ENCODE data around the gene SLC38A1. TPM values are rescaled to one million over a fixed set of nuclear protein-coding genes. Genes with fewer than 3 reads are reported as not detected.
A peak's percentile ranks its signal among the peaks of the same experiment; 100 is the strongest.

The SLC38A1 gene
- total RNA-seq, 2 experiments from 2014 or later, result 194 to 207 TPM

- POLR2A ChIA-PET, result interaction anchor here (0.9 to 9.1 kb wide), 6 partner anchors 15 to 230 kb away, joined by 3 to 198 read pairs (median 4); partner anchors contain the start of genes SCAF11 and SLC38A1
- no peaks in the 10 kb centered on the region for H3K27me3 Mint-ChIP-seq
- ATAC-seq (ENCODE audit: low read depth), result peak; percentile 69
Observed at GRCh38 chr12:46219877-46220655, 48.8 kb downstream of the SLC38A1 start.

GRCh38 chr12:46219132-46219876 lies 49.5 kb downstream of the SLC38A1 start:
- Mint-ChIP-seq H3K27me3 (no peaks in the 10 kb centered on the region), H3K4me1 (peaks cover 87% of the 10 kb centered on the region), H3K36me3 (peaks cover 51% of the 10 kb centered on the region), H3K4me3 (peak overlapping the region; percentile 75), H3K9me3 (no peaks in the 10 kb centered on the region), H3K27ac (peak overlapping the region; percentile 93)
- no peak for DNase-seq
- POLR2A ChIA-PET, result interaction anchor here (0.9 to 9.1 kb wide), 6 partner anchors 14 to 229 kb away, joined by 3 to 198 read pairs (median 4); partner anchors contain the start of genes SCAF11 and SLC38A1
- peak; percentile 11 for ATAC-seq (ENCODE audit: low read depth)

More at GRCh38 chr12:46219877-46220655, 48.8 kb downstream of the SLC38A1 start:
- Mint-ChIP-seq H3K4me1 (peaks cover 80% of the 10 kb centered on the region), H3K27ac (peak overlapping the region; percentile 93), H3K9me3 (no peaks in the 10 kb centered on the region), H3K4me3 (peak overlapping the region; percentile 75), H3K36me3 (peaks cover 55% of the 10 kb centered on the region)
- DNase-seq, result peak; percentile 76

- Mint-ChIP-seq H3K27ac (peak overlapping the region; percentile 93), H3K4me1 (peaks cover 85% of the 10 kb centered on the region), H3K27me3 (no peaks in the 10 kb centered on the region), H3K9me3 (no peaks in the 10 kb centered on the region), H3K4me3 (peak overlapping the region; percentile 75), H3K36me3 (peaks cover 49% of the 10 kb centered on the region)
- DNase-seq (no peak), ATAC-seq (ENCODE audit: low read depth) (no peak)
- POLR2A ChIA-PET, result interaction anchor here (0.6 to 9.1 kb wide), 10 partner anchors 10 to 491 kb away, joined by 3 to 198 read pairs (median 4); partner anchors contain the start of genes SCAF11 and SLC38A1
Observed at GRCh38 chr12:46218322-46219095, 50.3 kb downstream of the SLC38A1 start.

GRCh38 chr12:46217541-46218321 lies 51.1 kb downstream of the SLC38A1 start:
- Mint-ChIP-seq H3K4me3 (peak overlapping the region; percentile 75), H3K27me3 (no peaks in the 10 kb centered on the region), H3K27ac (peak overlapping the region; percentile 93), H3K36me3 (peaks cover 53% of the 10 kb centered on the region), H3K9me3 (no peaks in the 10 kb centered on the region), H3K4me1 (peaks cover 86% of the 10 kb centered on the region)
- POLR2A ChIA-PET, result interaction anchor here (0.6 to 9.1 kb wide), 12 partner anchors 10 to 490 kb away, joined by 3 to 198 read pairs (median 4); partner anchors contain the start of genes SCAF11 and SLC38A1
- ATAC-seq (ENCODE audit: low read depth) (no peak), DNase-seq (peak; percentile 47)

- Mint-ChIP-seq H3K4me3 (peak overlapping the region; percentile 80), H3K4me1 (peaks cover 87% of the 10 kb centered on the region), H3K9me3 (no peaks in the 10 kb centered on the region), H3K36me3 (peaks cover 62% of the 10 kb centered on the region), H3K27me3 (no peaks in the 10 kb centered on the region), H3K27ac (peak overlapping the region; percentile 97)
- DNase-seq (peak; percentile 71), ATAC-seq (ENCODE audit: low read depth) (peak; percentile 68)
- POLR2A ChIA-PET, result interaction anchor here (0.7 to 9.1 kb wide), 13 partner anchors 10 to 486 kb away, joined by 3 to 198 read pairs (median 5); partner anchors contain the start of genes SCAF11 and SLC38A1
Observed at GRCh38 chr12:46214668-46215436, 54.0 kb downstream of the SLC38A1 start.

- Mint-ChIP-seq H3K27ac (peak overlapping the region; percentile 73), H3K4me3 (no peak overlapping the region), H3K4me1 (peaks cover 74% of the 10 kb centered on the region), H3K36me3 (peaks cover 55% of the 10 kb centered on the region), H3K9me3 (no peaks in the 10 kb centered on the region), H3K27me3 (no peaks in the 10 kb centered on the region)
- DNase-seq, result no peak
- no peak for ATAC-seq (ENCODE audit: low read depth)
- POLR2A ChIA-PET, result interaction anchor here (9.1 kb wide), 1 partner anchor 57 kb away, joined by 198 read pairs; the partner anchor contains the start of gene SLC38A1
Observed at GRCh38 chr12:46212108-46212982, 56.5 kb downstream of the SLC38A1 start.

GRCh38 chr12:46210873-46211439 lies 57.9 kb downstream of the SLC38A1 start:
- ATAC-seq (ENCODE audit: low read depth), result no peak
- peaks cover 65% of the 10 kb centered on the region for H3K4me1 Mint-ChIP-seq
- POLR2A ChIA-PET, result interaction anchor here (1.1 to 3.4 kb wide), 2 partner anchors 56 to 58 kb away, joined by 3 to 18 read pairs; partner anchors contain the start of gene SLC38A1
- H3K27me3 Mint-ChIP-seq, result no peaks in the 10 kb centered on the region
- no peaks in the 10 kb centered on the region for H3K9me3 Mint-ChIP-seq
- peak overlapping the region; percentile 86 for H3K27ac Mint-ChIP-seq
- H3K36me3 Mint-ChIP-seq, result peaks cover 55% of the 10 kb centered on the region
- no peak for DNase-seq
- H3K4me3 Mint-ChIP-seq, result peak overlapping the region; percentile 17

GRCh38 chr12:46209914-46210872 lies 58.6 kb downstream of the SLC38A1 start:
- H3K27me3 Mint-ChIP-seq, result no peaks in the 10 kb centered on the region
- H3K27ac Mint-ChIP-seq, result peak overlapping the region; percentile 86
- ATAC-seq (ENCODE audit: low read depth) (peak; percentile 39), DNase-seq (peak; percentile 44)
- H3K9me3 Mint-ChIP-seq, result no peaks in the 10 kb centered on the region
- H3K4me1 Mint-ChIP-seq, result peaks cover 58% of the 10 kb centered on the region
- peaks cover 56% of the 10 kb centered on the region for H3K36me3 Mint-ChIP-seq
- peak overlapping the region; percentile 35 for H3K4me3 Mint-ChIP-seq
- POLR2A ChIA-PET, result interaction anchor here (1.1 to 3.4 kb wide), 2 partner anchors 56 to 59 kb away, joined by 3 to 18 read pairs; partner anchors contain the start of gene SLC38A1

GRCh38 chr12:46209170-46209569 lies 59.7 kb downstream of the SLC38A1 start:
- Mint-ChIP-seq H3K36me3 (peaks cover 58% of the 10 kb centered on the region), H3K4me3 (peak overlapping the region; percentile 1), H3K9me3 (no peaks in the 10 kb centered on the region), H3K27me3 (no peaks in the 10 kb centered on the region), H3K4me1 (peaks cover 51% of the 10 kb centered on the region), H3K27ac (peak overlapping the region; percentile 86)
- POLR2A ChIA-PET, result interaction anchor here (0.5 to 3.4 kb wide), 2 partner anchors 30 to 60 kb away, joined by 4 to 18 read pairs; partner anchors contain the start of gene SLC38A1
- ATAC-seq (ENCODE audit: low read depth), result no peak
- DNase-seq, result no peak
